ENCODE measurements around the gene DISC1. TPM values are rescaled to one million over a fixed set of nuclear protein-coding genes. Genes with fewer than 3 reads are reported as not detected.

DISC1 gene
- total and polyA plus RNA-seq, 2 donors (not counting 3 experiments of a cell fraction or from before 2014, with no cell fraction given) = 3.3 to 14.7 TPM

- ChIA-PET CTCF (no interaction called here), POLR2A (no interaction called here)
- Histone ChIP-seq H2AFZ (ENCODE audit: low read depth, low read length) (no peak overlapping the region), H3K9me1 (replicated peaks; ENCODE audit: control insufficient read depth, extremely low read depth, insufficient read depth, low read length) (no peaks in the 10 kb centered on the region), H3K27ac (ENCODE audit: insufficient read depth, low read depth, low read length) (no peak overlapping the region), H3K27me3 (ENCODE audit: control insufficient read depth in 2 of 2, insufficient read depth in 2 of 2, low read length in 2 of 2) (no peaks in the 10 kb centered on the region), H4K20me1 (replicated peaks; ENCODE audit: control insufficient read depth, extremely low read depth, insufficient read depth, low read length) (no peaks in the 10 kb centered on the region), H3K4me2 (ENCODE audit: insufficient read depth, low read length) (no peak overlapping the region), H3K79me2 (ENCODE audit: control insufficient read depth, insufficient read depth, low read length) (no peaks in the 10 kb centered on the region), H3K4me1 (ENCODE audit: control insufficient read depth, extremely low read depth, insufficient read depth, low read length) (no peaks in the 10 kb centered on the region), H3K4me3 (replicated peaks in 1 of 3; ENCODE audit: insufficient read depth in 1 of 3, low read depth in 1 of 3, low read length in 3 of 3) (no peak overlapping the region), H3K36me3 (ENCODE audit: control insufficient read depth in 2 of 2, extremely low read depth in 1 of 2, insufficient read depth in 2 of 2, low read length in 2 of 2) (peaks cover 0 to 2% of the 10 kb centered on the region in 2 experiments), H3K9me3 (replicated peaks; ENCODE audit: control insufficient read depth, insufficient read depth, low read length) (no peaks in the 10 kb centered on the region), H3K9ac (replicated peaks; ENCODE audit: extremely low read depth, insufficient read depth, low read length) (no peak overlapping the region)
- intact Hi-C loops (cut with micrococcal nuclease) = no loop called here
- FAIRE-seq (no peak), DNase-seq (ENCODE audit: low read depth, low spot score) (no peak)
- dilution Hi-C loops (cut with MboI; ENCODE audit: extremely low pct_ligation_motif_present, low sequenced_read_pairs) = no loop called here
- no peak for TF ChIP-seq CTCF (IDR thresholded peaks at IDR 0.05; ENCODE audit: extremely low read depth in 1 of 2, insufficient read depth in 1 of 2, low read depth in 1 of 2, low read length in 2 of 2)
- no TSS peak for BruUV-seq (replicated peaks)
Observed at GRCh38 chr1:231705806-231706760, 79.5 kb downstream of the DISC1 start.

GRCh38 chr1:231706934-231707333 lies 80.3 kb downstream of the DISC1 start:
- Histone ChIP-seq H4K20me1 (replicated peaks; ENCODE audit: control insufficient read depth, extremely low read depth, insufficient read depth, low read length) (no peaks in the 10 kb centered on the region), H3K79me2 (ENCODE audit: control insufficient read depth, insufficient read depth, low read length) (no peaks in the 10 kb centered on the region), H2AFZ (ENCODE audit: low read depth, low read length) (no peak overlapping the region), H3K27me3 (ENCODE audit: control insufficient read depth in 2 of 2, insufficient read depth in 2 of 2, low read length in 2 of 2) (no peaks in the 10 kb centered on the region), H3K4me3 (replicated peaks in 1 of 3; ENCODE audit: insufficient read depth in 1 of 3, low read depth in 1 of 3, low read length in 3 of 3) (no peak overlapping the region), H3K36me3 (ENCODE audit: control insufficient read depth in 2 of 2, extremely low read depth in 1 of 2, insufficient read depth in 2 of 2, low read length in 2 of 2) (peaks cover 0 to 2% of the 10 kb centered on the region in 2 experiments), H3K9ac (replicated peaks; ENCODE audit: extremely low read depth, insufficient read depth, low read length) (no peak overlapping the region), H3K27ac (ENCODE audit: insufficient read depth, low read depth, low read length) (no peak overlapping the region), H3K4me2 (ENCODE audit: insufficient read depth, low read length) (no peak overlapping the region), H3K9me1 (replicated peaks; ENCODE audit: control insufficient read depth, extremely low read depth, insufficient read depth, low read length) (no peaks in the 10 kb centered on the region), H3K9me3 (replicated peaks; ENCODE audit: control insufficient read depth, insufficient read depth, low read length) (no peaks in the 10 kb centered on the region), H3K4me1 (ENCODE audit: control insufficient read depth, extremely low read depth, insufficient read depth, low read length) (no peaks in the 10 kb centered on the region)
- ChIA-PET CTCF (no interaction called here), POLR2A (no interaction called here)
- intact Hi-C loops (cut with micrococcal nuclease) (no loop called here), dilution Hi-C loops (cut with MboI; ENCODE audit: extremely low pct_ligation_motif_present, low sequenced_read_pairs) (no loop called here)
- no TSS peak for BruUV-seq (replicated peaks)
- DNase-seq (ENCODE audit: low read depth, low spot score) = peak; percentile 40
- FAIRE-seq = no peak
- TF ChIP-seq FOS (IDR thresholded peaks at IDR 0.05; ENCODE audit: borderline replicate concordance, insufficient read depth, low read length) = no peak
- no peak for TF ChIP-seq JUN (IDR thresholded peaks at IDR 0.05; ENCODE audit: borderline replicate concordance, insufficient read depth, insufficient read length, low read depth)
- no peak for TF ChIP-seq GATA2 (IDR thresholded peaks at IDR 0.05; ENCODE audit: insufficient read depth, insufficient read length, low read depth, low read length)
- TF ChIP-seq POLR2AphosphoS5 (IDR thresholded peaks at IDR 0.05; ENCODE audit: insufficient read depth, low read depth, low read length) = no peak
